K562 (cell line): ENCODE measurements around the gene CELSR1. TPM values are rescaled to one million over a fixed set of nuclear protein-coding genes. Genes with fewer than 3 reads are reported as not detected.

Experiments used
- ATAC-seq: fragments of 200-7000 bp; cut with Tn5 transposase; 3 replicates; pipeline ENCODE4 v1.9.1; 2020; ENCODE audit warnings: moderate library complexity
- BruUV-seq: library from RNA; stranded (reverse); fragments of 400-500 nt; replicated peaks from 2 replicates; lab custom pipeline; 2021; lab: Mats Ljungman, UMichigan
- CTCF ChIA-PET: fragments of 300-600 bp; formaldehyde crosslinking; extraction: SDS; loops from one replicate; lab custom pipeline; 2021; ENCODE audit warnings: low intra/inter-chr PET ratio; lab: Yijun Ruan, JAX
- POLR2A ChIA-PET: fragments of 300-600, 350-650 bp; sonication (Branson Sonifier 250); formaldehyde crosslinking; extraction: SDS; loops from one replicate; lab custom pipeline; 2021; ENCODE audit warnings: antibody characterized with exemption, inconsistent platforms; lab: Yijun Ruan, JAX
- DNase-seq, 4 experiments: peaks; one replicate each; pipeline versions ENCODE4 v3.0.0 to v3.0.0-alpha.2; 2011 to 2018; ENCODE audit warnings: low spot score in 3 of 4, mixed read lengths in 3 of 4; ENCODE audit errors: extremely low read depth in 1 of 4
- FAIRE-seq: peaks from 2 replicates; lab custom pipeline; 2011; peaks lifted over from hg19 to GRCh38; lab: Jason Lieb, UNC
- H2AFZ ChIP-seq: 2 replicates; pipeline ENCODE4 v1.6.0; 2011; ENCODE audit warnings: low read depth, low read length, control low read depth, inconsistent platforms
- H3K27ac ChIP-seq: fragments of 200-600 bp; 3 replicates; pipeline ENCODE4 v1.8.0; 2011; ENCODE audit warnings: low read depth, mild to moderate bottlenecking, control low read depth, inconsistent platforms, low read length, moderate library complexity, mixed read lengths; ENCODE audit errors: extremely low read depth
- H3K27me3 ChIP-seq, 2 experiments: fragments of 300-600 bp in 1 of 2; 2 replicates in 1 of 2; 3 replicates in 1 of 2; pipeline versions ENCODE4 v1.6.0 to v1.8.0; 2011; ENCODE audit warnings: inconsistent platforms in 2 of 2, low read length in 2 of 2, mild to moderate bottlenecking in 1 of 2, mixed read lengths in 1 of 2, moderate library complexity in 1 of 2; ENCODE audit not compliant: control insufficient read depth in 2 of 2, insufficient read depth in 2 of 2
- H3K36me3 ChIP-seq: fragments of 300-600 bp; 3 replicates; pipeline ENCODE4 v1.8.0; 2011; ENCODE audit warnings: mild to moderate bottlenecking, low read length, inconsistent platforms; ENCODE audit not compliant: control insufficient read depth, insufficient read depth
- H3K4me1 ChIP-seq, 2 experiments: fragments of 200-600 bp in 1 of 2; replicated peaks in 1 of 2; 2 replicates in 1 of 2; 3 replicates in 1 of 2; pipeline versions ENCODE4 v1.5.1 to v1.8.0; 2011; ENCODE audit warnings: inconsistent platforms in 2 of 2, low read length in 2 of 2, mild to moderate bottlenecking in 1 of 2, mixed read lengths in 1 of 2, moderate library complexity in 1 of 2; ENCODE audit not compliant: control insufficient read depth in 2 of 2, insufficient read depth in 2 of 2
- H3K4me2 ChIP-seq: 2 replicates; pipeline ENCODE4 v1.6.1; 2011; ENCODE audit warnings: low read length, control low read depth, inconsistent platforms, mixed read lengths; ENCODE audit not compliant: insufficient read depth
- H3K4me3 ChIP-seq: fragments of 200-600 bp; sonication (generic), shearing (Covaris generic); 2 replicates; pipeline ENCODE4 v1.5.1; 2016; ENCODE audit warnings: control low read depth, inconsistent platforms
- H3K79me2 ChIP-seq: fragments of 200-600 bp; 3 replicates; pipeline ENCODE4 v1.8.0; 2011; ENCODE audit warnings: low read length, inconsistent platforms; ENCODE audit not compliant: control insufficient read depth, insufficient read depth
- H3K9ac ChIP-seq, 2 experiments: 2 replicates each; pipeline versions ENCODE4 v1.6.0 to v1.6.1; 2011; ENCODE audit warnings: low read depth in 2 of 2, low read length in 2 of 2, control low read depth in 1 of 2, inconsistent platforms in 1 of 2, mild to moderate bottlenecking in 1 of 2, mixed read lengths in 1 of 2; ENCODE audit not compliant: insufficient read depth in 1 of 2
- H3K9me1 ChIP-seq: one replicate; pipeline ENCODE4 v1.6.0; 2011; ENCODE audit warnings: inconsistent platforms, mild to moderate bottlenecking, low read length, moderate library complexity; ENCODE audit not compliant: control insufficient read depth, insufficient read depth
- H3K9me3 ChIP-seq: replicated peaks from 2 replicates; pipeline ENCODE4 v1.5.1; 2011; ENCODE audit warnings: low read depth, low read length, inconsistent platforms; ENCODE audit not compliant: control insufficient read depth, insufficient read depth
- H4K20me1 ChIP-seq: replicated peaks from 2 replicates; pipeline ENCODE4 v1.6.1; 2011; ENCODE audit warnings: low read length, inconsistent platforms, mixed read lengths; ENCODE audit not compliant: control insufficient read depth, insufficient read depth
- ATF7 ChIP-seq: fragments of 450-650 bp; IDR thresholded peaks from 2 replicates; pipeline ENCODE4 v1.7.1; 2014; ENCODE audit warnings: mild to moderate bottlenecking, moderate library complexity
- MAFG ChIP-seq: fragments of 450-650 bp; conservative IDR thresholded peaks from 2 replicates; pipeline ENCODE4 v1.6.1; 2016; ENCODE audit warnings: missing genetic modification characterization, missing compliant biosample characterization
- POU5F1 ChIP-seq: fragments of 150-350 bp; IDR thresholded peaks from 2 replicates; pipeline ENCODE4 v1.6.1; 2014; ENCODE audit warnings: borderline replicate concordance, low read length, low read depth, mild to moderate bottlenecking; ENCODE audit not compliant: partially characterized antibody
- ZNF444 ChIP-seq: fragments of 250-450 bp; sonication (Bioruptor Pico); IDR thresholded peaks from 2 replicates; pipeline ENCODE4 v1.4.0; 2020; ENCODE audit warnings: mild to moderate bottlenecking, moderate library complexity
- WGBS: fragments of 100-300 bp; shearing (Covaris generic); methylation state at CpG from one replicate; pipeline ENCODE4 v1.1.6; 2016; ENCODE audit warnings: low coverage, mixed read lengths; ENCODE audit not compliant: insufficient coverage; ENCODE audit errors: missing lambda C conversion rate; 5-methylcytosine and 5-hydroxymethylcytosine counted together
- in situ Hi-C: fragments of 300-500 bp; cut with MboI; formaldehyde crosslinking; loops from 4 replicates; pipeline ENCODE4 v1.15.0; 2018; ENCODE audit warnings: inconsistent platforms, mixed read lengths
- intact Hi-C: fragments of 100-400 bp; cut with micrococcal nuclease; formaldehyde crosslinking; loops from 2 replicates; pipeline ENCODE4 v1.14.2; 2022
- polyA plus RNA-seq, 8 experiments: library from polyadenylated mRNA; depleted of rRNA in 4 of 8; stranded (reverse) in 5 of 8; unstranded in 3 of 8; fragments of >200 nt; fragmentation: Nextera tagmentation in 2 of 8; fragmentation: Illumina TruSeq in 1 of 8; extraction: Ambion mirVana in 2 of 8; extraction: Trizol in 1 of 8; gene quantifications; 2 replicates each; pipeline versions ENCODE4 v1.2.1 to v1.2.3, GENCODE V29; 2011 to 2014; ENCODE audit warnings: inconsistent platforms in 1 of 8, missing spikeins in 1 of 8
- total RNA-seq, 7 experiments: library from RNA; depleted of rRNA in 6 of 7; stranded (reverse); fragments of >200 nt in 6 of 7; fragmentation: Illumina TruSeq in 2 of 7; extraction: Trizol in 2 of 7; gene quantifications; 2 replicates each; pipeline versions ENCODE4 v1.2.1 to v1.2.3, GENCODE V29; 2011 to 2021; ENCODE audit warnings: low replicate concordance in 1 of 7
- TF ChIP-seq, protein P1 (sequence below): fragments of 450-650 bp; conservative IDR thresholded peaks from 2 replicates; pipeline ENCODE4 v1.6.1; 2016; ENCODE audit warnings: missing genetic modification characterization, low read depth, mild to moderate bottlenecking, control low read depth, missing compliant biosample characterization

The CELSR1 gene
- total and polyA plus RNA-seq, 9 of the 15 experiments (the other 6 are each of a cell fraction or from before 2014, with no cell fraction given): under 0.01 to 0.09 TPM; not detected in 7

DNA sequence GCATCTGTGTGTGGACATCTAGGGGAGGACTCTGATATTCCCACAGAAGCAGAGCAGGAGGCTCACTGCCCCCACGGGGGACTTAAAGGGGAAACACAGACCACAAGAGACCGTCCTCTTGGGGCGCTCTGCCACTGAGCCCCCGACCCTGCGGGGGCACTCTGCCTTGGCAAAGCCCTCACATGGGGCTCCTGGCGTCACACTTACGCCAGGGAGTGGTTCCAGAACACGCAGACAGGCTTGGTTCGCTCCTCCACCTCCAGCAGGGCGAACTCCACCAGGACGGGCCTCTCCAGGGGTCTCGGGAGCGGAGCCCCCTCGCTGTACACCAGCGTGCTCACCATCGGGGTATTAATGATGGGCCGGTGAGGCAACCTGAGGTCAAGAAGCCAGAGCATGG, 156.8 kb downstream of the CELSR1 start (continued):
- TF ChIP-seq, protein P1, sequence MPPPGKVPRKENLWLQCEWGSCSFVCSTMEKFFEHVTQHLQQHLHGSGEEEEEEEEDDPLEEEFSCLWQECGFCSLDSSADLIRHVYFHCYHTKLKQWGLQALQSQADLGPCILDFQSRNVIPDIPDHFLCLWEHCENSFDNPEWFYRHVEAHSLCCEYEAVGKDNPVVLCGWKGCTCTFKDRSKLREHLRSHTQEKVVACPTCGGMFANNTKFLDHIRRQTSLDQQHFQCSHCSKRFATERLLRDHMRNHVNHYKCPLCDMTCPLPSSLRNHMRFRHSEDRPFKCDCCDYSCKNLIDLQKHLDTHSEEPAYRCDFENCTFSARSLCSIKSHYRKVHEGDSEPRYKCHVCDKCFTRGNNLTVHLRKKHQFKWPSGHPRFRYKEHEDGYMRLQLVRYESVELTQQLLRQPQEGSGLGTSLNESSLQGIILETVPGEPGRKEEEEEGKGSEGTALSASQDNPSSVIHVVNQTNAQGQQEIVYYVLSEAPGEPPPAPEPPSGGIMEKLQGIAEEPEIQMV: no peak
- TF ChIP-seq ATF7: no peak
- TF ChIP-seq, all 486 proteins: peak for 0

DNA sequence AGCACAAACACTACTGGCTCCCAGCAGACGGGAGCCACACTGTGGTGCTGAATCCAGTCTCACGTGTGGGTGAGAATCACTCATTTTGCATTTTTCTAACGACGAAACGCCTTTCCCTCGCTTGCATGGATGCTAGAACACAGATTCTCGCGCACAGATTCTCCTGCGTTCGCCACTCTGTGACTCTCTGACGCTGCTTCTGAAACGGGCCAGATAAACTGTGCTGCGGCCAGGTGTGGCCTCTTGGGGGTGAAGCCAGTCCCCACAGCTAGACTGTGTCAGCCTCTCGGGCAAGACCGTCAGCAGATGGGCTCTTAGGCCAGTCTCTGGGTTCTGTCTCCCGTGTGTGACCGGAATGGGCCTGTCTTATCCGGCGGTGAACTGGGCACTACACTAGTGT, 157.4 kb downstream of the CELSR1 start:
- in situ Hi-C loops (no loop called here), intact Hi-C loops (no loop called here)
- no peaks in the 10 kb centered on the region for H3K79me2 ChIP-seq
- H2AFZ ChIP-seq: no peak overlapping the region
- no peak for DNase-seq
- no peaks in the 10 kb centered on the region; the same call in 1 of the 2 replicates for H4K20me1 ChIP-seq
- ChIA-PET POLR2A (interaction anchor here (0.7 kb wide), 1 partner anchor 383 kb away, joined by 4 read pairs; the partner anchor contains the start of gene TBC1D22A), CTCF (no interaction called here)
- H3K27ac ChIP-seq: no peak overlapping the region
- H3K9me1 ChIP-seq: no peaks in the 10 kb centered on the region
- no TSS peak for BruUV-seq
- no peak for TF ChIP-seq POU5F1
- TF ChIP-seq ZNF444: no peak
- no peak for TF ChIP-seq MAFG (tag)
- no peak overlapping the region for H3K4me2 ChIP-seq
- no peaks in the 10 kb centered on the region for H3K9me3 ChIP-seq
- 5% methylated on average over 15 of the region's 19 CpGs for WGBS
- no peak for ATAC-seq
- peaks cover 5 to 48% of the 10 kb centered on the region in 2 experiments; a peak in 3 of 5 replicates for H3K27me3 ChIP-seq
- H3K9ac ChIP-seq: no peak overlapping the region
- H3K4me3 ChIP-seq: no peak overlapping the region
- H3K36me3 ChIP-seq: no peaks in the 10 kb centered on the region
- no peak for FAIRE-seq
- peaks cover 0 to 12% of the 10 kb centered on the region in 2 experiments; a peak in 2 of 5 replicates for H3K4me1 ChIP-seq
